CD8-positive, alpha-beta memory T cell (primary cell): ENCODE measurements around the gene MOV10L1. TPM values are rescaled to one million over a fixed set of nuclear protein-coding genes. Genes with fewer than 3 reads are reported as not detected.

Experiments used
- CTCF ChIA-PET: fragments of 350-600 bp; sonication (Branson Sonifier 250); formaldehyde crosslinking; loops from one replicate; lab custom pipeline; 2021; ENCODE audit warnings: antibody characterized with exemption; lab: Charles Lee
- POLR2A ChIA-PET: fragments of 350-600 bp; sonication (Branson Sonifier 250); formaldehyde crosslinking; loops from one replicate; lab custom pipeline; 2021; ENCODE audit warnings: antibody characterized with exemption; lab: Charles Lee
- DNase-seq, 5 donors: peaks; one replicate each; pipeline versions ENCODE4 v3.0.0 to v3.0.0-alpha.2; 2020 to 2022; ENCODE audit warnings: mixed read lengths in 1 of 5
- H3K27ac ChIP-seq: one replicate; pipeline ENCODE4 v1.7.0; 2013; ENCODE audit warnings: low read depth, mild to moderate bottlenecking, low read length, moderate library complexity
- H3K27me3 ChIP-seq: 2 replicates; pipeline ENCODE4 v1.7.0; 2013; ENCODE audit warnings: low read length, mild to moderate bottlenecking; ENCODE audit not compliant: insufficient read depth, poor library complexity, severe bottlenecking
- H3K36me3 ChIP-seq: 2 replicates; pipeline ENCODE4 v1.7.0; 2013; ENCODE audit warnings: mild to moderate bottlenecking, low read length, moderate library complexity; ENCODE audit not compliant: insufficient read depth
- H3K4me1 ChIP-seq: 2 replicates; pipeline ENCODE4 v1.7.0; 2013; ENCODE audit warnings: mild to moderate bottlenecking, low read length, moderate library complexity; ENCODE audit not compliant: insufficient read depth
- H3K4me3 ChIP-seq: 2 replicates; pipeline ENCODE4 v1.7.0; 2013; ENCODE audit warnings: mild to moderate bottlenecking, low read length
- H3K9me3 ChIP-seq: 2 replicates; pipeline ENCODE4 v1.7.0; 2013; ENCODE audit warnings: mild to moderate bottlenecking, low read length
- H3K27ac Mint-ChIP-seq, 8 donors: one replicate each; pipeline ENCODE4 v1.8.0; 2020 to 2021; ENCODE audit warnings: mixed read lengths in 8 of 8, mild to moderate bottlenecking in 6 of 8, inconsistent platforms in 3 of 8, moderate library complexity in 3 of 8
- H3K27me3 Mint-ChIP-seq, 2 donors: one replicate each; pipeline ENCODE4 v1.8.0; 2020 to 2021; ENCODE audit warnings: mixed read lengths in 2 of 2, mild to moderate bottlenecking in 1 of 2, moderate library complexity in 1 of 2
- H3K36me3 Mint-ChIP-seq, 3 donors: one replicate each; pipeline ENCODE4 v1.8.0; 2020 to 2021; ENCODE audit warnings: mixed read lengths in 3 of 3, inconsistent platforms in 1 of 3, mild to moderate bottlenecking in 1 of 3
- H3K4me1 Mint-ChIP-seq, 3 donors: one replicate each; pipeline ENCODE4 v1.8.0; 2020 to 2021; ENCODE audit warnings: mixed read lengths in 3 of 3, inconsistent platforms in 1 of 3, mild to moderate bottlenecking in 1 of 3
- H3K4me3 Mint-ChIP-seq, 7 donors: one replicate each; pipeline ENCODE4 v1.8.0; 2020 to 2021; ENCODE audit warnings: mixed read lengths in 7 of 7, mild to moderate bottlenecking in 6 of 7, moderate library complexity in 4 of 7, inconsistent platforms in 2 of 7
- H3K9me3 Mint-ChIP-seq, 5 donors: one replicate each; pipeline ENCODE4 v1.8.0; 2020 to 2022; ENCODE audit warnings: mixed read lengths in 5 of 5, mild to moderate bottlenecking in 3 of 5, moderate library complexity in 2 of 5, inconsistent platforms in 1 of 5
- polyA plus RNA-seq: library from polyadenylated mRNA; unstranded; fragments of 300-500 nt; fragmentation: Illumina TruSeq; gene quantifications from one replicate; pipeline ENCODE4 v1.2.3, GENCODE V29; 2021
- total RNA-seq, 2 experiments: library from RNA; stranded (reverse); gene quantifications; one replicate each; pipeline ENCODE4 v1.2.3, GENCODE V29; 2021

The MOV10L1 gene
- total and polyA plus RNA-seq, 3 experiments from 2014 or later = not detected

- Mint-ChIP-seq H3K9me3 (no peaks in the 10 kb centered on the region), H3K27me3 (peaks cover 6 to 20% of the 10 kb centered on the region in 2 donors), H3K4me1 (no peaks in the 10 kb centered on the region), H3K27ac (no peak overlapping the region), H3K36me3 (no peaks in the 10 kb centered on the region), H3K4me3 (no peak overlapping the region)
- Histone ChIP-seq H3K27ac (no peak overlapping the region), H3K36me3 (no peaks in the 10 kb centered on the region), H3K4me1 (no peaks in the 10 kb centered on the region), H3K4me3 (no peak overlapping the region), H3K27me3 (no peaks in the 10 kb centered on the region), H3K9me3 (no peaks in the 10 kb centered on the region)
- DNase-seq = no peak
- ChIA-PET CTCF (no interaction called here), POLR2A (no interaction called here)
Observed at GRCh38 chr22:50092342-50092741, 2.5 kb downstream of the MOV10L1 start.

- no peak for DNase-seq
- H3K9me3 Mint-ChIP-seq = no peaks in the 10 kb centered on the region
Observed at GRCh38 chr22:50098052-50098451, 8.2 kb downstream of the MOV10L1 start.

GRCh38 chr22:50101870-50102565 lies 12.2 kb downstream of the MOV10L1 start:
- Histone ChIP-seq H3K36me3 (no peaks in the 10 kb centered on the region), H3K27me3 (no peaks in the 10 kb centered on the region), H3K4me3 (no peak overlapping the region), H3K9me3 (no peaks in the 10 kb centered on the region), H3K27ac (no peak overlapping the region), H3K4me1 (no peaks in the 10 kb centered on the region)
- H3K4me1 Mint-ChIP-seq = peaks cover 3 to 8% (median 5%) of the 10 kb centered on the region in 3 donors
- H3K36me3 Mint-ChIP-seq = no peaks in the 10 kb centered on the region
- CTCF ChIA-PET = no interaction called here
- peaks cover 9 to 42% of the 10 kb centered on the region in 2 donors for H3K27me3 Mint-ChIP-seq
- no peak overlapping the region for H3K27ac Mint-ChIP-seq
- no peak for DNase-seq
- no peaks in the 10 kb centered on the region for H3K9me3 Mint-ChIP-seq
- POLR2A ChIA-PET = no interaction called here
- no peak overlapping the region for H3K4me3 Mint-ChIP-seq

More at GRCh38 chr22:50098052-50098451, 8.2 kb downstream of the MOV10L1 start:
- no peak overlapping the region for H3K27ac ChIP-seq
- H3K36me3 Mint-ChIP-seq = no peaks in the 10 kb centered on the region
- ChIA-PET CTCF (no interaction called here), POLR2A (no interaction called here)
- H3K4me1 Mint-ChIP-seq = no peaks in the 10 kb centered on the region
- H3K27me3 Mint-ChIP-seq = peaks cover 15 to 52% of the 10 kb centered on the region in 2 donors
- no peaks in the 10 kb centered on the region for H3K4me1 ChIP-seq
- no peaks in the 10 kb centered on the region for H3K9me3 ChIP-seq
- no peaks in the 10 kb centered on the region for H3K27me3 ChIP-seq
- no peak overlapping the region for H3K4me3 Mint-ChIP-seq
- no peak overlapping the region for H3K4me3 ChIP-seq
- no peak overlapping the region for H3K27ac Mint-ChIP-seq
- H3K36me3 ChIP-seq = no peaks in the 10 kb centered on the region

GRCh38 chr22:50102946-50103345 lies 13.1 kb downstream of the MOV10L1 start:
- H3K4me3 Mint-ChIP-seq = no peak overlapping the region
- no peak overlapping the region for H3K4me3 ChIP-seq
- peak overlapping the region in 1 of 8 donors; percentile 39 for H3K27ac Mint-ChIP-seq
- H3K27me3 ChIP-seq = no peaks in the 10 kb centered on the region
- H3K9me3 ChIP-seq = no peaks in the 10 kb centered on the region
- peaks cover 9 to 39% of the 10 kb centered on the region in 2 donors for H3K27me3 Mint-ChIP-seq
- peaks cover 3 to 8% (median 5%) of the 10 kb centered on the region in 3 donors for H3K4me1 Mint-ChIP-seq
- H3K27ac ChIP-seq = no peak overlapping the region
- no peak for DNase-seq
- ChIA-PET POLR2A (no interaction called here), CTCF (no interaction called here)
- H3K9me3 Mint-ChIP-seq = no peaks in the 10 kb centered on the region
- no peaks in the 10 kb centered on the region for H3K36me3 ChIP-seq
- H3K36me3 Mint-ChIP-seq = no peaks in the 10 kb centered on the region
- no peaks in the 10 kb centered on the region for H3K4me1 ChIP-seq

- H3K27me3 Mint-ChIP-seq = peaks cover 8 to 29% of the 10 kb centered on the region in 2 donors
- CTCF ChIA-PET = no interaction called here
- DNase-seq = no peak
- Histone ChIP-seq H3K4me1 (no peaks in the 10 kb centered on the region), H3K27me3 (no peaks in the 10 kb centered on the region), H3K36me3 (no peaks in the 10 kb centered on the region), H3K4me3 (no peak overlapping the region), H3K9me3 (no peaks in the 10 kb centered on the region), H3K27ac (no peak overlapping the region)
- peak overlapping the region in 1 of 8 donors; percentile 83 for H3K27ac Mint-ChIP-seq
- H3K36me3 Mint-ChIP-seq = no peaks in the 10 kb centered on the region
- no peak overlapping the region for H3K4me3 Mint-ChIP-seq
- POLR2A ChIA-PET = no interaction called here
- H3K4me1 Mint-ChIP-seq = peaks cover 3 to 8% (median 5%) of the 10 kb centered on the region in 3 donors
- H3K9me3 Mint-ChIP-seq = no peaks in the 10 kb centered on the region
Observed at GRCh38 chr22:50104141-50104544, 14.3 kb downstream of the MOV10L1 start.

GRCh38 chr22:50105208-50106100 lies 15.6 kb downstream of the MOV10L1 start:
- H3K27me3 ChIP-seq = no peaks in the 10 kb centered on the region
- peaks cover 3 to 8% (median 5%) of the 10 kb centered on the region in 3 donors for H3K4me1 Mint-ChIP-seq
- no peaks in the 10 kb centered on the region for H3K36me3 ChIP-seq
- DNase-seq = no peak
- peak overlapping the region; percentile 12 for H3K4me3 ChIP-seq
- H3K4me3 Mint-ChIP-seq = peak overlapping the region in 6 of 7 donors; percentile 19 to 72 (median 58)
- H3K27ac Mint-ChIP-seq = no peak overlapping the region
- peaks cover 7 to 23% of the 10 kb centered on the region in 2 donors for H3K27me3 Mint-ChIP-seq
- peak overlapping the region; percentile 6 for H3K27ac ChIP-seq
- no peaks in the 10 kb centered on the region for H3K9me3 ChIP-seq
- ChIA-PET CTCF (interaction anchor here (0.7 to 1.7 kb wide), 3 partner anchors 12 to 235 kb away, joined by 3 to 5 read pairs (median 4); no protein-coding TSS in a partner anchor), POLR2A (interaction anchor here (0.7 kb wide), 1 partner anchor 125 kb away, joined by 4 read pairs; no protein-coding TSS in a partner anchor)
- no peaks in the 10 kb centered on the region for H3K4me1 ChIP-seq
- H3K36me3 Mint-ChIP-seq = no peaks in the 10 kb centered on the region
- H3K9me3 Mint-ChIP-seq = no peaks in the 10 kb centered on the region

GRCh38 chr22:50107529-50107928 lies 17.7 kb downstream of the MOV10L1 start:
- DNase-seq = no peak
- H3K4me3 ChIP-seq = no peak overlapping the region
- Mint-ChIP-seq H3K4me1 (peaks cover 5 to 21% (median 9%) of the 10 kb centered on the region in 3 donors), H3K4me3 (no peak overlapping the region), H3K36me3 (no peaks in the 10 kb centered on the region), H3K27me3 (peaks cover 7 to 9% of the 10 kb centered on the region in 2 donors), H3K9me3 (no peaks in the 10 kb centered on the region), H3K27ac (no peak overlapping the region)
- H3K27me3 ChIP-seq = no peaks in the 10 kb centered on the region
- H3K27ac ChIP-seq = no peak overlapping the region
- CTCF ChIA-PET = no interaction called here
- H3K36me3 ChIP-seq = no peaks in the 10 kb centered on the region
- POLR2A ChIA-PET = no interaction called here
- no peaks in the 10 kb centered on the region for H3K9me3 ChIP-seq
- no peaks in the 10 kb centered on the region for H3K4me1 ChIP-seq

GRCh38 chr22:50111056-50111455 lies 21.2 kb downstream of the MOV10L1 start:
- no peak overlapping the region for H3K4me3 Mint-ChIP-seq
- H3K27ac ChIP-seq = no peak overlapping the region
- no peaks in the 10 kb centered on the region for H3K36me3 Mint-ChIP-seq
- H3K27me3 Mint-ChIP-seq = peaks cover 9 to 18% of the 10 kb centered on the region in 2 donors
- DNase-seq = no peak
- H3K9me3 Mint-ChIP-seq = no peaks in the 10 kb centered on the region
- CTCF ChIA-PET = no interaction called here
- no peak overlapping the region for H3K27ac Mint-ChIP-seq
- peaks cover 0 to 20% (median 10%) of the 10 kb centered on the region in 3 donors for H3K4me1 Mint-ChIP-seq
- POLR2A ChIA-PET = no interaction called here
- H3K36me3 ChIP-seq = no peaks in the 10 kb centered on the region
- no peaks in the 10 kb centered on the region for H3K4me1 ChIP-seq
- H3K27me3 ChIP-seq = no peaks in the 10 kb centered on the region
- H3K4me3 ChIP-seq = no peak overlapping the region
- no peaks in the 10 kb centered on the region for H3K9me3 ChIP-seq
